Right cardiac atrium (tissue), 5 donors: Measurements from ENCODE around the gene RASA2. TPM values are rescaled to one million over a fixed set of nuclear protein-coding genes. Genes with fewer than 3 reads are reported as not detected.

ENCODE experiments used
- ATAC-seq, 2 donors: fragments of 200-7000 bp; cut with Tn5 transposase; one replicate each; pipeline versions ENCODE4 v1.8.0 to v1.9.1; 2020; ENCODE audit warnings: moderate library complexity in 2 of 2, mild to moderate bottlenecking in 1 of 2
- DNase-seq, 3 donors: peaks; one replicate each; pipeline ENCODE4 v3.0.0-alpha.2; 2020
- H3K27ac ChIP-seq: one replicate; pipeline ENCODE4 v1.5.1; 2013; ENCODE audit warnings: mild to moderate bottlenecking, low read length, control low read depth, moderate library complexity
- H3K27me3 ChIP-seq: one replicate; pipeline ENCODE4 v1.6.1; 2013; ENCODE audit not compliant: control insufficient read depth, insufficient read depth
- H3K4me1 ChIP-seq: one replicate; pipeline ENCODE4 v1.6.1; 2013; ENCODE audit warnings: low read length; ENCODE audit not compliant: control insufficient read depth, insufficient read depth
- H3K4me3 ChIP-seq: one replicate; pipeline ENCODE4 v1.5.1; 2013; ENCODE audit warnings: low read length, control low read depth
- H3K9me3 ChIP-seq: one replicate; pipeline ENCODE4 v1.6.1; 2013; ENCODE audit warnings: low read length; ENCODE audit not compliant: control insufficient read depth
- WGBS: extraction: QIAGEN DNeasy Blood & Tissue Kit; methylation state at CpG from one replicate; pipeline ENCODE4 v1.1.7; 2013; 5-methylcytosine and 5-hydroxymethylcytosine counted together
- intact Hi-C, 4 donors: fragments of 100-400 bp; cut with DNase I; formaldehyde crosslinking; loops; one replicate each; pipeline versions ENCODE4 v1.11.0 to v1.14.0; 2022 to 2023
- polyA plus RNA-seq: library from polyadenylated mRNA; stranded (reverse); fragments of 200-250 nt; gene quantifications from one replicate; pipeline ENCODE4 v1.2.3, GENCODE V29; 2013
- total RNA-seq, 4 donors: library from RNA; stranded (reverse); fragmentation: NEBNext Ultra II Directional; extraction: Animal tissue kit (Norgen Biotek cat#: 25700); gene quantifications; one replicate each; pipeline ENCODE4 v1.2.1, GENCODE V29; 2021
- donor health status: healthy with polysubstance abuse.
- donor health status: DM: no; HTN: yes; CAD: no.
- donor health status: DM: no; HTN: no; CAD: no.
- donor health status: DM: no; HTN: yes; CAD: no; lungs with severe emphysema.
- donor health status: DM: yes; HTN: yes; CAD: no.

The RASA2 gene
- total and polyA plus RNA-seq, 5 donors: 2.1 to 6.6 (median 5.8) TPM

- Histone ChIP-seq H3K27me3 (no peaks in the 10 kb centered on the region), H3K4me3 (no peak overlapping the region), H3K4me1 (no peaks in the 10 kb centered on the region), H3K9me3 (no peaks in the 10 kb centered on the region), H3K27ac (no peak overlapping the region)
- 43% methylated on average over 2 of the region's 2 CpGs for WGBS
- ATAC-seq: no peak
- intact Hi-C loops: no loop called here
- DNase-seq: no peak
Observed at GRCh38 chr3:141538568-141539240, 51.9 kb downstream of the RASA2 start.

- no peak for DNase-seq
- Histone ChIP-seq H3K27me3 (no peaks in the 10 kb centered on the region), H3K4me3 (no peak overlapping the region), H3K4me1 (no peaks in the 10 kb centered on the region), H3K27ac (no peak overlapping the region), H3K9me3 (no peaks in the 10 kb centered on the region)
- ATAC-seq: no peak
- WGBS: 88% methylated on average over 5 of the region's 5 CpGs
- intact Hi-C loops: no loop called here
Observed at GRCh38 chr3:141539431-141540187, 52.8 kb downstream of the RASA2 start.

GRCh38 chr3:141540531-141540930, 53.7 kb downstream of the RASA2 start:
- 91% methylated on average over 2 of the region's 2 CpGs for whole genome bisulfite sequencing
- Histone ChIP-seq H3K9me3 (no peaks in the 10 kb centered on the region), H3K27ac (no peak overlapping the region), H3K4me3 (no peak overlapping the region), H3K4me1 (no peaks in the 10 kb centered on the region), H3K27me3 (no peaks in the 10 kb centered on the region)
- DNase-seq: no peak
- ATAC-seq: no peak
- intact Hi-C loops: no loop called here

- ATAC-seq: no peak
- Histone ChIP-seq H3K4me1 (no peaks in the 10 kb centered on the region), H3K9me3 (no peaks in the 10 kb centered on the region), H3K27me3 (no peaks in the 10 kb centered on the region), H3K4me3 (no peak overlapping the region), H3K27ac (no peak overlapping the region)
- intact Hi-C loops: no loop called here
- WGBS: 96% methylated on average over 2 of the region's 2 CpGs
- no peak for DNase-seq
Observed at GRCh38 chr3:141542202-141542969, 55.6 kb downstream of the RASA2 start.

- no peaks in the 10 kb centered on the region for H3K4me1 ChIP-seq
- H3K4me3 ChIP-seq: no peak overlapping the region
- no peaks in the 10 kb centered on the region for H3K9me3 ChIP-seq
- no peak overlapping the region for H3K27ac ChIP-seq
- intact Hi-C loops: no loop called here
- no peaks in the 10 kb centered on the region for H3K27me3 ChIP-seq
- ATAC-seq (no peak), DNase-seq (no peak)
Observed at GRCh38 chr3:141542989-141543388, 56.2 kb downstream of the RASA2 start.

GRCh38 chr3:141544697-141545096, 57.9 kb downstream of the RASA2 start:
- H3K4me1 ChIP-seq: no peaks in the 10 kb centered on the region
- H3K27me3 ChIP-seq: no peaks in the 10 kb centered on the region
- ATAC-seq: no peak
- no peak overlapping the region for H3K27ac ChIP-seq
- DNase-seq: no peak
- no peaks in the 10 kb centered on the region for H3K9me3 ChIP-seq
- 75% methylated on average over 6 of the region's 6 CpGs for WGBS
- H3K4me3 ChIP-seq: no peak overlapping the region
- intact Hi-C loops: no loop called here

GRCh38 chr3:141546081-141546480, 59.3 kb downstream of the RASA2 start:
- Histone ChIP-seq H3K9me3 (no peaks in the 10 kb centered on the region), H3K4me1 (no peaks in the 10 kb centered on the region), H3K27me3 (no peaks in the 10 kb centered on the region), H3K4me3 (no peak overlapping the region), H3K27ac (no peak overlapping the region)
- WGBS: 96% methylated on average over 3 of the region's 3 CpGs
- DNase-seq (no peak), ATAC-seq (no peak)
- intact Hi-C loops: no loop called here

- H3K27me3 ChIP-seq: no peaks in the 10 kb centered on the region
- no peak overlapping the region for H3K27ac ChIP-seq
- H3K4me1 ChIP-seq: no peaks in the 10 kb centered on the region
- ATAC-seq: no peak
- no peak for DNase-seq
- H3K4me3 ChIP-seq: no peak overlapping the region
- H3K9me3 ChIP-seq: no peaks in the 10 kb centered on the region
- intact Hi-C loops: no loop called here
- WGBS: 98% methylated on average over 3 of the region's 3 CpGs
Observed at GRCh38 chr3:141546586-141546985, 59.8 kb downstream of the RASA2 start.

- ATAC-seq: no peak
- H3K27me3 ChIP-seq: no peaks in the 10 kb centered on the region
- no peaks in the 10 kb centered on the region for H3K9me3 ChIP-seq
- over 99% methylated on average over 2 of the region's 2 CpGs for WGBS
- H3K4me1 ChIP-seq: no peaks in the 10 kb centered on the region
- intact Hi-C loops: no loop called here
- H3K4me3 ChIP-seq: no peak overlapping the region
- no peak for DNase-seq
- no peak overlapping the region for H3K27ac ChIP-seq
Observed at GRCh38 chr3:141547791-141548190, 61.0 kb downstream of the RASA2 start.

- H3K27me3 ChIP-seq: no peaks in the 10 kb centered on the region
- H3K4me3 ChIP-seq: no peak overlapping the region
- H3K9me3 ChIP-seq: no peaks in the 10 kb centered on the region
- H3K4me1 ChIP-seq: no peaks in the 10 kb centered on the region
- intact Hi-C loops: no loop called here
- H3K27ac ChIP-seq: no peak overlapping the region
- 94% methylated on average over 2 of the region's 2 CpGs for whole genome bisulfite sequencing
- no peak for DNase-seq
- ATAC-seq: no peak
Observed at GRCh38 chr3:141550926-141551665, 64.3 kb downstream of the RASA2 start.
